Measurements from ENCODE around the gene CS. TPM values are rescaled to one million over a fixed set of nuclear protein-coding genes. Genes with fewer than 3 reads are reported as not detected.

CS gene
- total RNA-seq, 5 donors from 2014 or later (not counting 1 experiment from before 2014, with no cell fraction given), result 135 to 166 (median 159) TPM

DNA sequence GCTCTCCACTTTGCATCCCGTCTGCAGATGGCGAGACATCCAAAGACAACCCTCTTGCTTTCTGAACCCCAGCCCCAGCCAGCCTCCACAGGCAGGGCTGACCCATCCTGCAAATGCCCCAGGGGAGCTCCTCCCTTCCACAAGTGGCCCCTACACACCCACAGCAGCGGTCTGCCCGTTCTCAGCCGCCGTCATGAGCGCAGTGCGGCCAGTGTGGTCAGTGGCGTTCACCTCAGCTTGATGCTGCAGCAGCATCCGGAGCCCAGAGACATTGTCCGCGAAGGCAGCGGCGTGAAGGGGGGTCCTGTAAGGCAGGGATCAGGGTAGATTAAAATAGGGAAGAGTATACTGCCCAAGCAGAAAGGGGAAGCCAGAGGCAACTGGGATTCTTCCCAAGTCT lies 55.6 kb downstream of the CS start:
- H3K27me3 Mint-ChIP-seq, result no peaks in the 10 kb centered on the region
- H3K27ac Mint-ChIP-seq, result no peak overlapping the region
- H3K4me3 Mint-ChIP-seq, result no peak overlapping the region
- H3K36me3 ChIP-seq (ENCODE audit: control insufficient read depth in 2 of 2, extremely low read depth in 1 of 2, insufficient read depth in 1 of 2, low read length in 1 of 2), result peaks cover 44 to 93% of the 10 kb centered on the region in 2 donors
- peaks cover 44% of the 10 kb centered on the region for H3K36me3 Mint-ChIP-seq
- no peaks in the 10 kb centered on the region for H3K9me3 ChIP-seq
- no peak overlapping the region for H3K4me3 ChIP-seq (ENCODE audit: control insufficient read depth in 1 of 2, extremely low read depth in 1 of 2, low read length in 1 of 2)
- H3K27ac ChIP-seq (ENCODE audit: low read length), result no peak overlapping the region
- ChIA-PET POLR2A (no interaction called here), CTCF (no interaction called here)
- ATAC-seq (replicated peaks in 1 of 4) (no peak), DNase-seq (no peak)
- no peaks in the 10 kb centered on the region for H3K4me1 Mint-ChIP-seq
- WGBS (ENCODE audit: insufficient coverage), result 97% methylated on average over 11 of the region's 14 CpGs
- peaks cover 0 to 2% of the 10 kb centered on the region in 2 experiments for H3K4me1 ChIP-seq (ENCODE audit: control insufficient read depth in 1 of 2, extremely low read depth in 1 of 2, insufficient read depth in 2 of 2, low read length in 2 of 2)
- H3K27me3 ChIP-seq (replicated peaks in 1 of 2; ENCODE audit: control insufficient read depth in 2 of 2, extremely low read depth in 1 of 2, insufficient read depth in 2 of 2, low read length in 1 of 2), result no peaks in the 10 kb centered on the region
- H3K9me3 Mint-ChIP-seq, result no peaks in the 10 kb centered on the region

DNA sequence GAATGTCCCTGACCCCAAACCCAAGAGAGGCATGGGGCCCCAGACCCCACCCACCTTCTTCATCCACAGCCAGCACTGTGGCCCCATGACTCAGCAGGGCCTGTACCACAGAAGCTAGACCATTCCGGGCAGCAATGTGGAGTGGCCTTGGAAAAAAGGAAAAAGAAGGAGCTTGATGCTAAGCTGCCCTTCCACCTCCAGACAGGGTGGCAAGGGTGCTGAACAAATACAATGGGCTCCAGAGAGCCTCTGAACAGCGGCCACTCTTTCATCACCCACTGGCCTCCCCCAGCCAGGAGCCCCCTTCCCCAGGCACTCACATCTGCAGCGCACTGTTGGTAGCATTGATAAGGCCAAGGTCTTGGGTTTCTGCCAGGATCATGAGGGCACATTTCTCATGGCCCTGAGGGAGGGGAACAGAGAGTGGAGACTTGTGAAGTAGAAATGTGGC lies 56.4 kb downstream of the CS start:
- no CpG with 5 or more reads among the region's 3 CpGs for WGBS (ENCODE audit: insufficient coverage)
- CTCF ChIA-PET, result no interaction called here

DNA sequence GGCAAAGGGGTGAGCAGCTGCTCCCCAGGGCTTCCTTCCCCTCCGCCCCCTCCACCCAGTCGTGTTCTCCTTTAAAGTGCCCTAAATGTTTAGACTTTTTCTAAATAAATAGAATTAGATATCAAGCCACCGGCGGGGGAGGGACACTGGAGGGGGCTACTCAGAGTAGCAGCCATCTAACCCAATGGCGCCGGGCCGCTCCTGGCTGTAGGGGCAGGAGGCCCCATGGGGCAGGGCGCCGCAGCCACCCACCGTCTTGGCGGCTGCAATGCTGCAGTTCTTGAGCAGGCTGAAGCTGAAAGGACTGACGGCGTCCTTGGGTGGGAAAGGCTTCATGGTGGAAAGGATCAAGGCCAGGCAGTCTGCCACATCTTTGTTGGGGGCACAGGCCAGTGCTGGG lies 57.1 kb downstream of the CS start:
- Histone ChIP-seq H3K27ac (ENCODE audit: low read length) (no peak overlapping the region), H3K4me1 (ENCODE audit: control insufficient read depth in 1 of 2, extremely low read depth in 1 of 2, insufficient read depth in 2 of 2, low read length in 2 of 2) (peaks cover 0 to 2% of the 10 kb centered on the region in 2 experiments), H3K27me3 (replicated peaks in 1 of 2; ENCODE audit: control insufficient read depth in 2 of 2, extremely low read depth in 1 of 2, insufficient read depth in 2 of 2, low read length in 1 of 2) (no peaks in the 10 kb centered on the region), H3K36me3 (ENCODE audit: control insufficient read depth in 2 of 2, extremely low read depth in 1 of 2, insufficient read depth in 1 of 2, low read length in 1 of 2) (peaks cover 40 to 79% of the 10 kb centered on the region in 2 donors), H3K4me3 (ENCODE audit: control insufficient read depth in 1 of 2, extremely low read depth in 1 of 2, low read length in 1 of 2) (no peak overlapping the region), H3K9me3 (no peaks in the 10 kb centered on the region)
- no peaks in the 10 kb centered on the region for H3K4me1 Mint-ChIP-seq
- ChIA-PET CTCF (no interaction called here), POLR2A (no interaction called here)
- WGBS (ENCODE audit: insufficient coverage), result 100% methylated on average over 1 of the region's 13 CpGs
- no peaks in the 10 kb centered on the region for H3K27me3 Mint-ChIP-seq
- H3K4me3 Mint-ChIP-seq, result no peak overlapping the region
- ATAC-seq (replicated peaks in 1 of 4) (no peak), DNase-seq (no peak)
- H3K9me3 Mint-ChIP-seq, result no peaks in the 10 kb centered on the region
- no peak overlapping the region for H3K27ac Mint-ChIP-seq
- H3K36me3 Mint-ChIP-seq, result peaks cover 40% of the 10 kb centered on the region

More for the DNA sequence above, 56.4 kb downstream of the CS start:
- no peaks in the 10 kb centered on the region for H3K27me3 ChIP-seq (replicated peaks in 1 of 2; ENCODE audit: control insufficient read depth in 2 of 2, extremely low read depth in 1 of 2, insufficient read depth in 2 of 2, low read length in 1 of 2)
- POLR2A ChIA-PET, result interaction anchor here in 1 of 2 donors (0.6 kb wide), 1 partner anchor 473 kb away, joined by 5 read pairs; no protein-coding TSS in a partner anchor
- no peaks in the 10 kb centered on the region for H3K27me3 Mint-ChIP-seq
- H3K4me1 Mint-ChIP-seq, result no peaks in the 10 kb centered on the region
- no peak overlapping the region for H3K4me3 ChIP-seq (ENCODE audit: control insufficient read depth in 1 of 2, extremely low read depth in 1 of 2, low read length in 1 of 2)
- peaks cover 40% of the 10 kb centered on the region for H3K36me3 Mint-ChIP-seq
- peaks cover 0 to 2% of the 10 kb centered on the region in 2 experiments for H3K4me1 ChIP-seq (ENCODE audit: control insufficient read depth in 1 of 2, extremely low read depth in 1 of 2, insufficient read depth in 2 of 2, low read length in 2 of 2)
- H3K27ac Mint-ChIP-seq, result no peak overlapping the region
- H3K27ac ChIP-seq (ENCODE audit: low read length), result no peak overlapping the region
- H3K4me3 Mint-ChIP-seq, result no peak overlapping the region
- H3K9me3 Mint-ChIP-seq, result no peaks in the 10 kb centered on the region
- H3K9me3 ChIP-seq, result no peaks in the 10 kb centered on the region
- ATAC-seq (replicated peaks in 1 of 4) (no peak), DNase-seq (no peak)
- H3K36me3 ChIP-seq (ENCODE audit: control insufficient read depth in 2 of 2, extremely low read depth in 1 of 2, insufficient read depth in 1 of 2, low read length in 1 of 2), result peaks cover 42 to 86% of the 10 kb centered on the region in 2 donors

DNA sequence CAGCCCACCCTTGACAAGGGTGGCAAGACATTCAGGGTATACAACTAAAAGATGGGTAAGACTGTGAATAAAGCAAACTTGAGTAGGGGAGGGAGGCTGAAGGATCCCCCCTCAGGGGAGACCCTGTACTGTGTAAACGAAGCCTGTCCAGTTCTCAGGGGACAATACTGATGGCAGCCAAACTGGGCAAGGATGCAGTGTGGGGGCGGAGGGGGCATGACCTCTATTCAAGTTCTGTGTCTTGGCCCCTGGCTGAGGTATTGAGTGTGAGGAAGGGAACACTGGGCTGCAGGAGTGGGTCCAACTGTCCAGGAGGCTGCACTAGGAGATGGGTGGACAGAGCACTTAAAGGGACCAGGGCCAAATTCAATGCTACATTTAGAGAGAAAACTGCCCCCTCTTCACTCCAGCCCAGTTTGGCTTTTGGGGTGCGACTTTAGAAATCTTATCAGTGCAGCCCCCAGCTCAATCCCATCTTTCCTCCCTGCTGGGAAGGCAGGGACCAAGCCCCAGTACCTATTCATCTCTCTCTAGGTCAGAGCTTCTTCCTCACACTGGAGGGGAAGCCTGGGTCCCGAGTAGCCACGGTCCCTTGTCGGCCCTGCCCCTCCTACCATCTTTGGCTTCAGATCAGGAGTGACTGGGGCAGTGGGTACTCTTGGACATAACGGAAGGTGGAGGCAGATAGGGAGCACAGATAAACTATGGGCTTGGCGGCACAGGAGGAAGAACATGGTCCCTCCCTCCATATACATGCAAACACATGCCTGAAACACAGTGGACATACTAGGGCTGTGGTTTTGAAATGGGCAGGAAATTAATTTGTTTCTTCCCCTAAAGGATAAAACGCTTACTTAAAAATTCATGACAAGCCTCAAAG lies 58.5 kb downstream of the CS start:
- DNase-seq, result no peak
- Histone ChIP-seq H3K9me3 (no peaks in the 10 kb centered on the region), H3K27ac (ENCODE audit: low read length) (no peak overlapping the region), H3K27me3 (replicated peaks in 1 of 2; ENCODE audit: control insufficient read depth in 2 of 2, extremely low read depth in 1 of 2, insufficient read depth in 2 of 2, low read length in 1 of 2) (no peaks in the 10 kb centered on the region), H3K4me3 (ENCODE audit: control insufficient read depth in 1 of 2, extremely low read depth in 1 of 2, low read length in 1 of 2) (no peak overlapping the region), H3K36me3 (ENCODE audit: control insufficient read depth in 2 of 2, extremely low read depth in 1 of 2, insufficient read depth in 1 of 2, low read length in 1 of 2) (peaks cover 46 to 67% of the 10 kb centered on the region in 2 donors), H3K4me1 (ENCODE audit: control insufficient read depth in 1 of 2, extremely low read depth in 1 of 2, insufficient read depth in 2 of 2, low read length in 2 of 2) (no peaks in the 10 kb centered on the region)
- ChIA-PET POLR2A (interaction anchor here in 1 of 2 donors (0.5 kb wide), 1 partner anchor 23 kb away, joined by 3 read pairs; no protein-coding TSS in a partner anchor), CTCF (no interaction called here)
- Mint-ChIP-seq H3K9me3 (no peaks in the 10 kb centered on the region), H3K4me3 (no peak overlapping the region), H3K4me1 (no peaks in the 10 kb centered on the region), H3K27ac (no peak overlapping the region), H3K36me3 (peaks cover 33% of the 10 kb centered on the region), H3K27me3 (no peaks in the 10 kb centered on the region)
- WGBS (ENCODE audit: insufficient coverage), result 100% methylated on average over 2 of the region's 9 CpGs
- ATAC-seq (replicated peaks in 1 of 4), result no peak

DNA sequence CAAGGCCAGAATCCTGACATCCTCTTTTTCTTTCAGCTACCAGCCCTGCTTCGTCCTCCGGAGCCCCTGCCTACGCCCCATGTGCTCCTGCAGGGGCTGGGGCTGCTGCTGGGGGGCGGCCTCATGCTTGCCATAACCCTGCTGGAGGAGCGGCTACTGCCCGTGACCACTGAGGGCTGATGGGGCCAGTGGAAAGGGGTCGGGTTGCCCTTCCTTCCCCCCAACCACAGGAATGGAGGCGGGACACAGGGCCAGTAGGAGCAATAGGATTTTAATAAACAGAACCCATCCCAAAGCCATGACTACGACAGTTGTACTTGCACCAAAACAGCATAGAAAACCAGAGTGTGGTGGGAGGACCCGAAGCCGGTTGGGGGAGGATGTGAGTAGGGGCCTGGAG lies 62.6 kb downstream of the CS start:
- H3K4me1 Mint-ChIP-seq, result no peaks in the 10 kb centered on the region
- CTCF ChIA-PET, result no interaction called here

DNA sequence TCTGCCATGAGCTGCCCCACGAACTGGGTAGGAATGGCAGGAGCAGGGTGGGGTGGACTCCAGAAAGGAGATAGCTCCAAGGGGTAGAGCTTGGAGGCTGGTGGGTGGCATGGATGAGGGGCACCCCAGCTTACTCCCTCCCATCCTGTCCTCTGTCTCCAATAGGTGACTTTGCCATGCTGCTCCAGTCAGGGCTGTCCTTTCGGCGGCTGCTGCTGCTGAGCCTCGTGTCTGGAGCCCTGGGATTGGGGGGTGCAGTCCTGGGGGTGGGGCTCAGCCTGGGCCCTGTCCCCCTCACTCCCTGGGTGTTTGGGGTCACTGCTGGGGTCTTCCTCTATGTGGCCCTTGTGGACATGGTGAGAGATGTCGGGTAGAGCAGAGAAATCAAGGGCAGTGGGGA lies 63.1 kb downstream of the CS start:
- 77% methylated on average over 3 of the region's 5 CpGs for WGBS (ENCODE audit: insufficient coverage)
- Histone ChIP-seq H3K4me1 (ENCODE audit: control insufficient read depth in 1 of 2, extremely low read depth in 1 of 2, insufficient read depth in 2 of 2, low read length in 2 of 2) (no peaks in the 10 kb centered on the region), H3K4me3 (ENCODE audit: control insufficient read depth in 1 of 2, extremely low read depth in 1 of 2, low read length in 1 of 2) (no peak overlapping the region), H3K27me3 (replicated peaks in 1 of 2; ENCODE audit: control insufficient read depth in 2 of 2, extremely low read depth in 1 of 2, insufficient read depth in 2 of 2, low read length in 1 of 2) (no peaks in the 10 kb centered on the region), H3K27ac (ENCODE audit: low read length) (no peak overlapping the region), H3K9me3 (no peaks in the 10 kb centered on the region), H3K36me3 (ENCODE audit: control insufficient read depth in 2 of 2, extremely low read depth in 1 of 2, insufficient read depth in 1 of 2, low read length in 1 of 2) (peaks cover 21 to 23% of the 10 kb centered on the region in 2 donors)
- ChIA-PET POLR2A (no interaction called here), CTCF (no interaction called here)
- DNase-seq, result no peak
- H3K9me3 Mint-ChIP-seq, result no peaks in the 10 kb centered on the region
- no peak overlapping the region for H3K4me3 Mint-ChIP-seq
- peaks cover 12% of the 10 kb centered on the region for H3K36me3 Mint-ChIP-seq
- H3K27me3 Mint-ChIP-seq, result no peaks in the 10 kb centered on the region
- H3K4me1 Mint-ChIP-seq, result no peaks in the 10 kb centered on the region
- H3K27ac Mint-ChIP-seq, result no peak overlapping the region
- no peak for ATAC-seq (replicated peaks in 1 of 4)

More for the DNA sequence above, 62.6 kb downstream of the CS start:
- no CpG with 5 or more reads among the region's 11 CpGs for WGBS (ENCODE audit: insufficient coverage)
- H3K4me3 ChIP-seq (ENCODE audit: control insufficient read depth in 1 of 2, extremely low read depth in 1 of 2, low read length in 1 of 2), result no peak overlapping the region
- DNase-seq, result no peak
- Mint-ChIP-seq H3K4me3 (no peak overlapping the region), H3K27ac (no peak overlapping the region), H3K9me3 (no peaks in the 10 kb centered on the region), H3K36me3 (peaks cover 14% of the 10 kb centered on the region), H3K27me3 (no peaks in the 10 kb centered on the region)
- H3K4me1 ChIP-seq (ENCODE audit: control insufficient read depth in 1 of 2, extremely low read depth in 1 of 2, insufficient read depth in 2 of 2, low read length in 2 of 2), result no peaks in the 10 kb centered on the region
- H3K36me3 ChIP-seq (ENCODE audit: control insufficient read depth in 2 of 2, extremely low read depth in 1 of 2, insufficient read depth in 1 of 2, low read length in 1 of 2), result peaks cover 23 to 28% of the 10 kb centered on the region in 2 donors
- no peak overlapping the region for H3K27ac ChIP-seq (ENCODE audit: low read length)
- ATAC-seq (replicated peaks in 1 of 4), result no peak
- H3K27me3 ChIP-seq (replicated peaks in 1 of 2; ENCODE audit: control insufficient read depth in 2 of 2, extremely low read depth in 1 of 2, insufficient read depth in 2 of 2, low read length in 1 of 2), result no peaks in the 10 kb centered on the region
- POLR2A ChIA-PET, result no interaction called here
- no peaks in the 10 kb centered on the region for H3K9me3 ChIP-seq
